OCI-LY7 (cell line): ENCODE data around the gene FOXD4. TPM values are rescaled to one million over a fixed set of nuclear protein-coding genes. Genes with fewer than 3 reads are reported as not detected.
"Not testable (repeated sequence)": the region's sequence is repeated elsewhere in the genome, so short reads cannot be mapped to it uniquely, and the experiment has no call there.

ENCODE experiments used
- Bru-seq: library from RNA; stranded (reverse); fragments of 400-500 nt; gene quantifications from one replicate; lab custom pipeline; 2021; lab: Mats Ljungman, UMichigan
- BruChase-seq, 2 experiments: library from RNA; stranded (reverse); fragments of 400-500 nt; gene quantifications; one replicate each; lab custom pipeline; 2021; lab: Mats Ljungman, UMichigan
- BruUV-seq: library from RNA; stranded (reverse); fragments of 400-500 nt; replicated peaks from 2 replicates; lab custom pipeline; 2021; lab: Mats Ljungman, UMichigan
- CTCF ChIA-PET: fragments of 300-600 bp; sonication (Branson Sonifier 250); formaldehyde crosslinking; loops from one replicate; lab custom pipeline; 2022; ENCODE audit warnings: antibody characterized with exemption; ENCODE audit not compliant: unreplicated experiment; lab: Charles Lee
- POLR2A ChIA-PET: fragments of 300-600 bp; sonication (Branson Sonifier 250); formaldehyde crosslinking; loops from one replicate; lab custom pipeline; 2022; ENCODE audit warnings: antibody characterized with exemption; lab: Charles Lee
- DNase-seq: peaks from one replicate; pipeline ENCODE4 v3.0.0-alpha.2; 2015; ENCODE audit warnings: low spot score
- H2AFZ ChIP-seq: fragments of 200-600 bp; sonication (generic), shearing (Covaris generic); 2 replicates; pipeline ENCODE4 v1.6.1; 2014; ENCODE audit warnings: mild to moderate bottlenecking, antibody characterized with exemption, low read length, moderate library complexity
- H3K27ac ChIP-seq: fragments of 200-600 bp; sonication (generic); 2 replicates; pipeline ENCODE4 v1.5.1; 2014; ENCODE audit warnings: mixed run types, low read depth, mild to moderate bottlenecking, moderate library complexity, low read length, inconsistent platforms; ENCODE audit not compliant: poor library complexity, severe bottlenecking
- H3K36me3 ChIP-seq: fragments of 200-600 bp; sonication (generic); 2 replicates; pipeline ENCODE4 v1.6.1; 2014; ENCODE audit warnings: mild to moderate bottlenecking, antibody characterized with exemption, low read length, moderate library complexity, mixed read lengths; ENCODE audit not compliant: insufficient read depth
- H3K4me1 ChIP-seq: fragments of 200-600 bp; sonication (generic); 2 replicates; pipeline ENCODE4 v1.5.1; 2014; ENCODE audit warnings: mild to moderate bottlenecking, low read length; ENCODE audit not compliant: insufficient read depth, poor library complexity, severe bottlenecking
- H3K4me2 ChIP-seq: fragments of 200-600 bp; sonication (generic); 2 replicates; pipeline ENCODE4 v1.6.1; 2014; ENCODE audit warnings: mild to moderate bottlenecking, low read length
- H3K4me3 ChIP-seq: fragments of 200-600 bp; sonication (generic); 2 replicates; pipeline ENCODE4 v1.5.1; 2014; ENCODE audit warnings: mild to moderate bottlenecking, low read depth, low read length; ENCODE audit not compliant: poor library complexity, severe bottlenecking
- H3K79me2 ChIP-seq: fragments of 200-600 bp; sonication (generic); 2 replicates; pipeline ENCODE4 v1.6.1; 2016; ENCODE audit warnings: low read depth, mild to moderate bottlenecking, low read length, moderate library complexity, mixed read lengths; ENCODE audit not compliant: insufficient read depth
- H3K9me2 ChIP-seq: fragments of 200-600 bp; sonication (generic); 2 replicates; pipeline ENCODE4 v1.6.1; 2016; ENCODE audit warnings: mild to moderate bottlenecking, low read length, mixed read lengths; ENCODE audit not compliant: insufficient read depth
- H3K9me3 ChIP-seq: fragments of 200-600 bp; sonication (generic); 2 replicates; pipeline ENCODE4 v1.6.1; 2014; ENCODE audit warnings: mild to moderate bottlenecking, mixed run types, low read length, mixed read lengths
- H4K20me1 ChIP-seq: fragments of 200-600 bp; sonication (generic); 2 replicates; pipeline ENCODE4 v1.6.1; 2014; ENCODE audit warnings: mild to moderate bottlenecking, antibody characterized with exemption, low read length, moderate library complexity, mixed read lengths; ENCODE audit not compliant: insufficient read depth
- intact Hi-C: fragments of 100-400 bp; cut with micrococcal nuclease; formaldehyde crosslinking; loops from one replicate; pipeline ENCODE4 v1.10.0; 2022; ENCODE audit not compliant: unreplicated experiment
- long read RNA-seq: library from polyadenylated mRNA; stranded (forward); transcript quantifications from one replicate; pipeline ENCODE4 v2.0.0, GENCODE V29; 2022
- total RNA-seq, 2 experiments: library from RNA; depleted of rRNA in 1 of 2; stranded (reverse); fragments of >200 nt in 1 of 2; shearing (Covaris generic) in 1 of 2; gene quantifications; 2 replicates each; pipeline ENCODE4 v1.2.3, GENCODE V29; 2014 to 2022

FOXD4 gene
- total RNA-seq (2014; rRNA removed; shearing (Covaris generic)) (2.5 and 2.8 TPM in 2 replicates), total RNA-seq (2022) (2.2 and 2.3 TPM in 2 replicates), Bru-seq, nascent RNA (percentile 52 among the genes with signal in this experiment), BruChase-seq, experiment 1, labeled RNA remaining after a 6-hour chase (percentile 49 among the genes with signal in this experiment), BruChase-seq, experiment 2, labeled RNA remaining after a 2-hour chase (percentile 59 among the genes with signal in this experiment)
- long read RNA-seq = 0 reads

DNA sequence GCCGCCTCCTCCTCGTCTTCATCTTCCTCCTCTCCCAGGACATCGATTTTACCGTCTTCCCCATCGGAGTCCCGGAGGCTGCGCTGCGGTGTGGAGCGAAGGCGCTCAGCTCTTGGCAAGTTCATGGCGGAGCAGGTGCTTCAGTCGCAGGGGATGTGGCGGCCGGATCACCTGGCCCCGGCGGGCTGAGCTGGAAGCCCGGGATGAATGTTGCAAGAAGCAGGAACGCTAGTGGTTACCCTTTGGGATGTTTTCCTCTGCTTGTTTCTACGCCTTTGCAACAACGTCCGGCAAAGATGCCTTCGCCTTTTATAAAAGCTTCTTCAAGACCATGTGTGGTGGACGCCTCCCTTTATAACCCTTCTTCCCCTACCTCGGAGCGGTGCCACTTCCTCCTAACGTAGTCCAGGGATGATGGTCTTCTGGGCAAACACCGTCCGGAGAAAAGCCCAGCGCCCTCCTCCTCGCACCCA lies at the start of gene FOXD4:
Gene FOXD4 (minus strand): TSS at position 423 of the 473 bp plus-strand sequence. CDS start 298 bp downstream, at position 125.
- H4K20me1 ChIP-seq, intact Hi-C loops, H3K4me2 ChIP-seq, H3K27ac ChIP-seq, H3K79me2 ChIP-seq, BruUV-seq, H3K36me3 ChIP-seq, H2AFZ ChIP-seq, H3K4me3 ChIP-seq, DNase-seq, H3K9me2 ChIP-seq, POLR2A ChIA-PET, H3K9me3 ChIP-seq, CTCF ChIA-PET, H3K4me1 ChIP-seq: not testable (repeated sequence)

DNA sequence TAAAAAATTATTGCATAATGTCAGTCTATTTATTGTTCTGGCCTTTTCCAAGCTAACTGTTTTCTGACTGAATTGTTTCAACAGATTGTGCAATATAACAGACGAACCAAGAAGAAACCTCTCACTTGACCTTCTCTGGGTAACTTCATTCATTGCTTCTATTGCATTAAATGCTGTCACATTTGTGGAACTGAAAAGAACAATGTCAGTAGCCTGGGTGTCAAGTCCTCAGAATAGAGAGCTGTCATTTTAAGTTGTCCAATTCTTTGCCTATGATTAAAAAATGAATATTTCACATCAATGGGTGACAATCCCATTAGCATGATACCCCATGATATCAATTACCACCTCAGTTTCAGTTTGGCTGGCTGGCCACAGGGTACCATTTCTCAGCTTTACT lies 41.7 kb upstream of the FOXD4 start:
- H3K9me2 ChIP-seq, H3K36me3 ChIP-seq, CTCF ChIA-PET, H3K27ac ChIP-seq, H3K4me2 ChIP-seq, DNase-seq, H3K79me2 ChIP-seq, BruUV-seq, H3K9me3 ChIP-seq, H4K20me1 ChIP-seq, H3K4me3 ChIP-seq, intact Hi-C loops, H3K4me1 ChIP-seq, H2AFZ ChIP-seq: not testable (repeated sequence)
- POLR2A ChIA-PET = interaction anchor here (0.6 kb wide), 1 partner anchor 214 kb away, joined by 3 read pairs; no protein-coding TSS in a partner anchor

DNA sequence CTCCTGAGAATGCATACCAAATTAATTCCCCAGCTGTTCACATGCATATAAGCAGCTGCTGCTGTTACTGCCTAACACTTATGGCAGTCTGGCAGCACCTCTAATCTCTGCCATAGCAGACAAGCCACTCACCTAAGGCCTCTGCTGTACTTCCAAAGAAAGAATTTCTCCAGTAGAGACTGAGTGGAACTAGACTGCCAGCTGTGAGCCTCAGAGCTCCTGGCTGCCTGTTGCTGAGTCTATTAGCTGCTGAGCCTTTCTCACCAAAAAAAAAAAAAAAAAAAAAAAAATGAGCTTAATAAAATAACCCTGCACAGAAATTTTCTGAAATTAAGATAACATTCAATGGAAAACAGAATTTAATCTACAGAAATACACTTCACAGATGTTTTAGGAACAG lies 33.0 kb upstream of the FOXD4 start:
- intact Hi-C loops, H2AFZ ChIP-seq, H3K4me3 ChIP-seq, H3K4me1 ChIP-seq, H3K9me3 ChIP-seq, CTCF ChIA-PET, DNase-seq, H3K4me2 ChIP-seq, H3K27ac ChIP-seq, H4K20me1 ChIP-seq, H3K79me2 ChIP-seq, POLR2A ChIA-PET, H3K9me2 ChIP-seq, H3K36me3 ChIP-seq: not testable (repeated sequence)
- TSS peak; percentile 28 for BruUV-seq

DNA sequence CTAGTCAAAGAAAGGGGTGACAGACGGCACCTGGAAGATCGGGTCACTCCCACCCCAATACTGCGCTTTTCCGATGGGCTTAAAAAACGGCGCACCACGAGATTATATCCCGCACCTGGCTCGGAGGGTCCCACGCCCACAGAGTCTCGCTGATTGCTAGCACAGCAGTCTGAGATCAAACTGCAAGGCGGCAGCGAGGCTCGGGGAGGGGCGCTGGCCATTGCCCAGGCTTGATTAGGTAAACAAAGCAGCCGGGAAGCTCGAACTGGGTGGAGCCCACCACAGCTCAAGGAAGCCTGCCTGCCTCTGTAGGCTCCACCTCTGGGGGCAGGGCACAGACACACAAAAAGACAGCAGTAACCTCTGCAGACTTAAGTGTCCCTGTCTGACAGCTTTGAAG lies 21.7 kb upstream of the FOXD4 start:
- DNase-seq, H3K79me2 ChIP-seq, POLR2A ChIA-PET, CTCF ChIA-PET, H4K20me1 ChIP-seq, intact Hi-C loops, H2AFZ ChIP-seq, H3K9me2 ChIP-seq, H3K27ac ChIP-seq, H3K4me1 ChIP-seq, H3K4me3 ChIP-seq, H3K36me3 ChIP-seq, H3K4me2 ChIP-seq, H3K9me3 ChIP-seq, BruUV-seq: not testable (repeated sequence)

DNA sequence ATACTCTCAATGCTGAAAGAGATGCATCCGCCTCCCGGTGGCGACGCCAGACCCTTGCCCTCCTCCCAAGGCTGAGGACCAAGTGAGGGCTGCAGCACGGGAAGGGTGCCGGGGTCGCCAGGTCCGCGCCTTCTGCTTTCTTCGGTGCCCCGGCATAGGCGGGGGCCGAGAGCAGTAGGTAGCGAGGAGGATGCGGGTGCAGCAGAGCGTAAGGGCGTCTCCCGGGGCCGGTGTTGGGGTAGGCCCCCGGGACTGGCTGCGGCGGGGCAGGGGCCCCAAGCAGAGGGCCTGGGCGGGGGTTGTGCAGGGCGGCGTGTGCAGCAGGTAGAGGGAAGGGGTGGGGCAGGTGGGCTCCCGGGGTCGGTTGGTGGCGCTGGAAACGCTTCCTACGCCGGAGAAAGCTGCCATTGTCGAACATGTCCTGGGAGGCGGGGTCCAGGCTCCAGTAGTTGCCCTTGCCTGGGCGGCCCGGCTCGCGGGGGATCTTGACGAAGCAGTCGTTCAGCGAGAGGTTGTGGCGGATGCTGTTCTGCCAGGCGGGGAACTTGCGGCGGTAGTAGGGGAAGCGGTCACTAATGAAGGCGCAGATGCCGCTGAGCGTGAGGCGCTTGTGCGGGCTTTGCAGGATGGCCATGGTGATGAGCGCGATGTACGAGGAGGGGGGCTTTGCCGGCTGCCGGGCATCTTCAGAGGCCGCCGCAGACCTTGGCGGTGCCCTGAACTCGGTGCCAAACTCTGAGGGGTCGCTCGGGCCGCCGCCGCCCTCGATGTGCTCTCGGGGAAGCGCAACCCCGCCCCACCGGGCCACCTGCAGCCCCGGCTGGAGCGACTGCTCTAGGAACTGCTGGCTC lies 848 bp downstream of the FOXD4 start:
- H4K20me1 ChIP-seq, H3K36me3 ChIP-seq, BruUV-seq, DNase-seq, POLR2A ChIA-PET, H3K9me3 ChIP-seq, intact Hi-C loops, H3K27ac ChIP-seq, H2AFZ ChIP-seq, H3K4me1 ChIP-seq, H3K4me2 ChIP-seq, H3K9me2 ChIP-seq, H3K79me2 ChIP-seq, CTCF ChIA-PET, H3K4me3 ChIP-seq: not testable (repeated sequence)

DNA sequence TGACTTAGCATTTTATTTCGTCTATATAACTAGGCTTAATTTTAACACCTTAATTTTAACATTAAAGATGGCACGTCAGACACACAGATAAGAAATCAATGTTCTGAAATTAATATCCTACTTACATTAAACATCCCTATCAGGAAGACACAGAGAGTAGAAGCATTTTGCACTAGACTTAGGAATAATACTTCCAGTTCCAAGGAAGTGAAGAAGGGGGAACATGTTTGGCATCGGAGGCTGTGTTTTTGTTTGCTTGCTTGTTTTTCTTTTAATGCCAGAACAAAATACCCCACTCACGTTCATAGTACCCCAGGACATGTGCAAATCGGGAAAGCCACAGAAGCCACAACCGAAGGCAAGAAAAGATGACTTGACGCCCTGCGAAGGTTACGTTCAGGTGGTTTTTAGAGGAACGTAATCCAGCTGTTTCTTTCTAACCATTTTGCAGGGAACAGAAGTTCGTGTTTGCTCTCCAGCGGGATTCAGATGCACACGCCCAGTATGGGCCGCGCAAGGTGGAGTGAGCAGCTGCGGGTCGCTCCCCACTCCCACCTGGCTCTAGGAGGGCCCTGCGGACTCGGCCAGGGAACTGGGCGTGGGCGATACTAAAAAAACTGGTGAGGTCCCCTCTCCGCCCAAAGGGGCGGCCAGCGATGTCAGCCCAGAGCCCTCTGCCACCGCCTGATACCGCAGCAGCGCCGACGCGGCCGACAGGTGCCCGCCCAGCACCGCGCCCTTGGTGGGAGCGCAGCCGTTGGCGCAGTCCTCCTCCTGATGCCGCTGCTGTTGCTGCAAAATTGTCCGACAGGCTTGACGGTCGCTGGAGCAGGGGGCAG lies 1.8 kb downstream of the FOXD4 start:
- H3K36me3 ChIP-seq, BruUV-seq, CTCF ChIA-PET, POLR2A ChIA-PET, DNase-seq, H2AFZ ChIP-seq, H3K79me2 ChIP-seq, H3K9me3 ChIP-seq, H3K4me3 ChIP-seq, intact Hi-C loops, H3K9me2 ChIP-seq, H4K20me1 ChIP-seq, H3K27ac ChIP-seq, H3K4me2 ChIP-seq, H3K4me1 ChIP-seq: not testable (repeated sequence)
